NCI-H774 (cell line): ENCODE data around the gene IQGAP2.
"Not testable (repeated sequence)": the region's sequence is repeated elsewhere in the genome, so short reads cannot be mapped to it uniquely, and the experiment has no call there.

Experiments
- DNase-seq: peaks from one replicate; lab custom pipeline; 2025; lab: John Stamatoyannopoulos, UW

IQGAP2 gene, protein sequence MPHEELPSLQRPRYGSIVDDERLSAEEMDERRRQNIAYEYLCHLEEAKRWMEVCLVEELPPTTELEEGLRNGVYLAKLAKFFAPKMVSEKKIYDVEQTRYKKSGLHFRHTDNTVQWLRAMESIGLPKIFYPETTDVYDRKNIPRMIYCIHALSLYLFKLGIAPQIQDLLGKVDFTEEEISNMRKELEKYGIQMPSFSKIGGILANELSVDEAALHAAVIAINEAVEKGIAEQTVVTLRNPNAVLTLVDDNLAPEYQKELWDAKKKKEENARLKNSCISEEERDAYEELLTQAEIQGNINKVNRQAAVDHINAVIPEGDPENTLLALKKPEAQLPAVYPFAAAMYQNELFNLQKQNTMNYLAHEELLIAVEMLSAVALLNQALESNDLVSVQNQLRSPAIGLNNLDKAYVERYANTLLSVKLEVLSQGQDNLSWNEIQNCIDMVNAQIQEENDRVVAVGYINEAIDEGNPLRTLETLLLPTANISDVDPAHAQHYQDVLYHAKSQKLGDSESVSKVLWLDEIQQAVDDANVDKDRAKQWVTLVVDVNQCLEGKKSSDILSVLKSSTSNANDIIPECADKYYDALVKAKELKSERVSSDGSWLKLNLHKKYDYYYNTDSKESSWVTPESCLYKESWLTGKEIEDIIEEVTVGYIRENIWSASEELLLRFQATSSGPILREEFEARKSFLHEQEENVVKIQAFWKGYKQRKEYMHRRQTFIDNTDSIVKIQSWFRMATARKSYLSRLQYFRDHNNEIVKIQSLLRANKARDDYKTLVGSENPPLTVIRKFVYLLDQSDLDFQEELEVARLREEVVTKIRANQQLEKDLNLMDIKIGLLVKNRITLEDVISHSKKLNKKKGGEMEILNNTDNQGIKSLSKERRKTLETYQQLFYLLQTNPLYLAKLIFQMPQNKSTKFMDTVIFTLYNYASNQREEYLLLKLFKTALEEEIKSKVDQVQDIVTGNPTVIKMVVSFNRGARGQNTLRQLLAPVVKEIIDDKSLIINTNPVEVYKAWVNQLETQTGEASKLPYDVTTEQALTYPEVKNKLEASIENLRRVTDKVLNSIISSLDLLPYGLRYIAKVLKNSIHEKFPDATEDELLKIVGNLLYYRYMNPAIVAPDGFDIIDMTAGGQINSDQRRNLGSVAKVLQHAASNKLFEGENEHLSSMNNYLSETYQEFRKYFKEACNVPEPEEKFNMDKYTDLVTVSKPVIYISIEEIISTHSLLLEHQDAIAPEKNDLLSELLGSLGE (N-terminal part only)

GRCh38 chr5:76402886-76403765 lies at the start of gene IQGAP2:
TSS of gene IQGAP2 (plus strand) at chr5:76403285. CDS start at chr5:76403546, 261 bp downstream.
- no peak for DNase-seq

DNA sequence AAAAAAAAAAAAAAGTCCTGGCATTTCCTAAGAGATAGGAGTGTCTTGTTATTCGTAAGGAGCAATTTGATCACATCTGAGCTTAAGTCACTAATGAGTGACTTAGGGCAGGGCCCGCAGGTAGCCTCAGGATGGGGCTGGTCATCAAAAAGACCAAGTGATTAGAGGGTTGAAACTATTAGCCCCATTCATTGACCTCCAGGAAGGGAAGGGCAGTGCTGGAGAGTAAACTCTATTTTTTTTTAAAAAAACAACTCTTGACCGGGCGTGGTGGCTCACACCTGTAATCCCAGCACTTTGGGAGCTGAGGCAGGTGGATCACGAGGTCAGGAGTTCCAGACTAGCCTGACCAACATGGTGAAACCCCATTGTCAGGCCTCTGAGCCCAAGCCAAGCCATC lies 46.2 kb upstream of the IQGAP2 start:
- DNase-seq: no peak

- no peak for DNase-seq
These were observed 39.5 kb upstream of the IQGAP2 start for GRCh38 chr5:76363352-76364225.

GRCh38 chr5:76364226-76364589 lies 38.9 kb upstream of the IQGAP2 start:
- no peak for DNase-seq

DNA sequence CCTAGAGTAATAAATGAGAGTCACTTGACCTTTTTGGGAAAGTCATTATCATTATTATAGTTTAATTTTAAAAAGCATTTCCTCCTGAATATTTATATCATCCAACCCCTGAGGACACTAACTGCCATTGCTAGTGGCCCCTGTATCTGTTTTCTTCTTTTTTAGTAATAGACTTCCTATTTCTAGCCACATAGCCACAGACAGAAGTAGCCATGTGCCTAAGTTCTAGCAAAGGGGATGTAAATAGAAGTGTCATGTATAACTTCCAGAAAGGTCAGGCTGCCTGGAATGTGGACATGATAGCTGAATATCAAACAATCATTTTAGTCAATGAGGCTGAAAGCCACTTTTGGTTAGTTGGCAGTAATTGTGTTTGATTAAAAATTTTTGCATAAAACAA lies 37.5 kb upstream of the IQGAP2 start:
- no peak for DNase-seq

GRCh38 chr5:76366596-76366995 lies 36.5 kb upstream of the IQGAP2 start:
- no peak for DNase-seq

- no peak for DNase-seq
These were observed 35.3 kb upstream of the IQGAP2 start for GRCh38 chr5:76367623-76368371.

DNA sequence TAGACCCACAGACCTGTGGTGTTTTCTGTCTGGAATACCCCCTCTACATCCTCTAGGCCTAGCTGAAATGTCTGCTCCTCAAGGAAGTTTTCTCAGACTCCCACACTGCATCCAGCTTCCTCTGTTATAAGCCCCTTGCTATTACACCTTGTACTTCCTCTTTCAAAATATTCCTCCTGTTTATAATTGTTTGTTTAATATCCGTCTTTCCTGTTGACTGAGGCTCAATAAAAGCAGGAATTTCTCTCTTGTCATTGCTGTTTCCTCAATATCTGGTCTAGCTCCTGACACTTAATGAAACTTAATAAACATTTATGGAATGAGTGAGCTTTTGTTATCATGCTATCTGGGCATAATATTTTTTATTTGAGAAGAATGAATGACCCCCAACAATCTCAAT lies 34.1 kb upstream of the IQGAP2 start:
- DNase-seq: no peak

- DNase-seq: not testable (repeated sequence)
These were observed 33.4 kb upstream of the IQGAP2 start for GRCh38 chr5:76369668-76370067.

- DNase-seq: no peak
These were observed 31.1 kb upstream of the IQGAP2 start for GRCh38 chr5:76371960-76372322.

DNA sequence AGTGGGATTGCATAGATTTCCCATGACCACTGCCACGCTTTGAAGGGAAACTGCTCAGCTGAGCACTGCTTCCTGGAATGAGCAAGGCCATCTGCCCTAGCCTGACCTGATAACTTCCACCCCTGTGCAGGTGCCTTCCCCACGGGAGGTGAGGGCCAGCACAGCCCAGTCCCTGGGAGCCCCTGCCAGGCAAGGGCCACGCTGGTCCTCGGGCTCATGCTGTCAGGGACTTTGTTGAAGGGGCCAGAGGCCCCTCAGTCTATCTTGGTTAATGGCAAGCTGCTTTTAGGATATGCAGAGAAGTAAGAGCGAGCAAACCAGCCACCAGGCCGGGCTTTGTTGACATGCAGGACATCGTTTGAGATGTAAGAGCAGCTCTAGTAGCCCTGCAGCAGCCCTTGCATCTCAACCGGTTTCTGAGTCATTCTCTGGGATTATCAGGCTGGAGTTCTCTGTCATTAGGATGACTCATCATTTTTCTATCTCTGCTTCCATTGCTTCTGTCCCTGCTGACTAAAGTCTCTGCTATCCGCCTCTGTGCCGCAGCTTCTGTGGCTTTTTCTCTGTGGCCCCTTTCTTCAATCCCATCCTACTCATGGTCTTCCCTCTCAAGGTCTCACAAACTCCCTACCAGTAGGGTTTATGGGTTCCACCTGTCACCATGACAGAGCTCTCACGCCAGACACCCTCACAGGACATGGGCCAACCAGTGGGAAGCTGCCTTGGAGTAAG lies 30.6 kb upstream of the IQGAP2 start:
- no peak for DNase-seq

GRCh38 chr5:76376148-76376865 lies 26.8 kb upstream of the IQGAP2 start:
- no peak for DNase-seq

DNA sequence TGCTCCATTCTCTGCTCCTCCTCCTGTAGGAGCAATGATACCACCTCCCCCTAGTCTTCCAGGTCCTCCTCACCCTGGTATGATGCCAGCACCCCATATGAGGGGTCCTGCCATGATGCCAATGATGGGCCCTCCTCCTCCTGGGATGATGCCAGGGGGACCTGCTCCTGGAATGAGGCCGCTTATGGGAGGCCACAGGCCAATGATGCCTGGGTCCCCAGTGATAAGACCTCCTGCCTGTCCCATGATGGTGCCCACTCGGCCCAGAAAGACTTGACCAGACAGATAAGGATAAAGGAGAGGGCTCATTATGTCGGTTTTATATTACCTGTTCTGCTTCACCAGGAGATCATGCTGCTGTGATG lies 26.2 kb upstream of the IQGAP2 start:
- DNase-seq: no peak

DNA sequence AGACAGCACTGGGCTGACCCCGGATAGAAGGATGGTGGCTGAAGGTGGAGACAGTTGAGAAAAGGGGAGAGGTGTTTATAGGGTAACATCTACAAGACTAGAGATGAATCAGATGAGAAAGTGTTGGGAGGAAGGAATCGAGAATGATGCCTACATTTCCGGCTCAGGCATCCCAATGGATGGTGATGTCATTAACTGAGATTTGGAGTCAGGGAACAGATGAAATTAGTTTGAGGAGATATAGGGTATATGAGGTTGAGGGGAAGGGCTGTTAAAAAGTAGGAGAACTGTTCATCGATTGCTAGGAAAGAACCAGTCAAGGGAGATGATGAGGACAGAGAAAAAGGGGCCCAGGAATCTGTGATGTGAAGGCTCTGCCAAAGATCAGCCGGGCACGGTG lies 24.7 kb upstream of the IQGAP2 start:
- DNase-seq: no peak

DNA sequence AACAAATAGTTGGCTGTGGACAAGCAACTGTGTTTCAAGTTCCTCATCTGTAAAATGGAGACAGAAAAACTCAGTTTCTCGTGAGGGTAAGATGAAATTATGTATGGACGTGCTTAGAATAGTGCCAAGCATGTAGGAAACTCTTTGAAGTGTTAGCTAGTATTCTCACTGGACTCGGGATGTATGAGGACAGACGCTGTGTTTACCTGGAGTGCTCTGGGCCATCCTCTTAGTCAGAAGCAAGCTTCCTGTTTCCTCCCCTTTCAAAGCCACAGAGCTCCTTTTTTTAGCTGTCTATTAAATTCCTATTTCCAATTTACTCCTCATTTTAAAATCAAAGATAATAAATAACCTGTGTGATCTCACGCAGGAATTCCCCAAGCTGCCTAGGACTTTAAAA lies 23.8 kb upstream of the IQGAP2 start:
- DNase-seq: no peak

DNA sequence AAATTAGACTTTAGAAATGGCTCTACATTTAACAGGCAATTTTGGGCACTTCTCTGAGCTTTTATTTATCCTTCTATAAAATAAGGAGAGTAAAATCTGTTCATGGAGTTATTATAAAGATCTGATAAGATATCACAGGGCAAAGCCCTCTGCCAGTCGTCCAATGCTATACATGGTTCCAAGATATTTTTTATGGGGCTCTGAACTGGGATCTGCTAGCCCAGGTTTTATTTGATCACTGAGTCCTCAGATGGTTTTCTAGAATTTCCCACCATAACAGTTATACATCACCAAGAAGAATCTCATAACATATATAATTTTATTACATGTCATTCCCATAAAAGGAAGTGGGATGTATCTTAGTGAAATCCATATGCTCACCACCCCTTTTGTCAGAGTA lies 23.2 kb upstream of the IQGAP2 start:
- DNase-seq: no peak

DNA sequence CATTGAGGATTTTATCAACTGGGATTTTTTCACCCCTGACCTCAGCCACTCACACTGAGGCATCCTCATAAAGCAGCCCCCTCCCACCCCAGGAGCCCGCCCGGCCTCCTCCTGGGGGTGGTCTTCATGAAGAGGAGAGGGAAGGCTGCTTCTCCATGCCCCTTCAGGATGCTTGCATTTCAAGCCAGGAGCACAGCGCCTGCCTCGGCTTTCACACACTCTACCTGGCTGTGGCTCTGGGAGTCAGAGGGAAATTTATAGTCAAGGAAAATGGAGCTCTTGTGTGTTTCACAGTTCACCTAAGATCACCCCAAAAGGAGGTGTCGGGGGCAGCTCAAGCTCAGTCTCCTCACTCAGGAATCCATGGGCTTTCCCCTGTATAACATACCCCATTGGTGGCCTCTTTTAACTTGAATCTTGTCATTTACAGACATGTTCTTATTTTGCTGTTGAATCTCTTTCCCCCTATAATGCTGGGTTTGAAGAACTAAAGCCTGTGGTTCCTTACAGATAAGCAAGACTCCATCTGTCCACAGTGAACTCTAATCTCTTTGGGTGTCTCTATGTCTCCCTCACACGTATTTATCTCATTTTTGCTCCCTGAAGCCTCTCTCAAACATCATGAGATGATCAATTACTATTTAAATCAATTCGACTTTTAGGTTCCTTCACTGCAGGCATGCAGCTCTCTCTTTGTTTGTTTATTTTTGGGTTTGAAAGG lies 22.6 kb upstream of the IQGAP2 start:
- DNase-seq: no peak
